GM10266 (cell line): ENCODE data around the gene OR4M2.
"Not testable (repeated sequence)": the region's sequence is repeated elsewhere in the genome, so short reads cannot be mapped to it uniquely, and the experiment has no call there.

Source experiments
- DNase-seq: peaks from one replicate; pipeline ENCODE4 v3.0.0; 2012; ENCODE audit errors: extremely low spot score

Gene OR4M2, protein sequence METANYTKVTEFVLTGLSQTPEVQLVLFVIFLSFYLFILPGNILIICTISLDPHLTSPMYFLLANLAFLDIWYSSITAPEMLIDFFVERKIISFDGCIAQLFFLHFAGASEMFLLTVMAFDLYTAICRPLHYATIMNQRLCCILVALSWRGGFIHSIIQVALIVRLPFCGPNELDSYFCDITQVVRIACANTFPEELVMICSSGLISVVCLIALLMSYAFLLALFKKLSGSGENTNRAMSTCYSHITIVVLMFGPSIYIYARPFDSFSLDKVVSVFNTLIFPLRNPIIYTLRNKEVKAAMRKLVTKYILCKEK

DNA sequence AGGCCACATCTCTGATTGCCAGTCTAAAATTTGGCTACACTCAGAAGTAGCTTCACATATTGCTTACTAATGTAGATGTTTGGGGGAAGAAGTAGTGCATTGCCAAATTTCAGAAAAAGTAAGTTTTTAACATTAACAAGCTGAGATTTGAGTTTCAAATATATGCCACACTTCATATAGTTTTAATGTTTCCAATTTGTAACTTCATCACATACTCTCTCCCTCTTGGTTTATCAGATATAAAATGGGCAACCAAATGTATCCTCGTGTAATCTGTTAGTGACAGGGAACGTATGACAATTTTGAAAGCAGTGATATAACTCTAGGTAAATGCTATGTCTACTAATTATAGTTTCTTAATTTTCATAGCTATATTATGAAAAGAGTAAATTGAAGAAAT is at the start of gene OR4M2:
TSS of gene OR4M2 (plus strand) at position 301 of the 400 bp plus-strand sequence. CDS start at position 399, 98 bp downstream.
- not testable (repeated sequence) for DNase-seq

DNA sequence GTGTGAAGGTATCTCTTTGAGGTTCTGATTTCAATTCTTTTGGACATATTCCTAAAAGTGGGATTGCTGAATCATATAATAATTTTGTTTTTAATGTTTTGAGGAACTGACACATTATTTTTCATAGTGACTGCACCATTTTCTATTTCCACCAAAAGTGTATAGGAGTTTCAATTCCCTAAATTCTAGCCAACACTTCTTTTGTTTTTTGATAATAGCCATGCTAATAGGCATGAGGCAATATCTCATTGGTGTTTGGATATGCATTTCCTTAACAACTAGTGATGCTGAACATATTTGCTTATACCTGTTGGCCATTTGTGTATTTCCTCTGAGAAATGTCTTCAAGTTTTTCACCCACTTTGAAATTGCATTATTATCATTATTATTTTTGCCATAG is 11.1 kb upstream of the OR4M2 start:
- DNase-seq: not testable (repeated sequence)

DNA sequence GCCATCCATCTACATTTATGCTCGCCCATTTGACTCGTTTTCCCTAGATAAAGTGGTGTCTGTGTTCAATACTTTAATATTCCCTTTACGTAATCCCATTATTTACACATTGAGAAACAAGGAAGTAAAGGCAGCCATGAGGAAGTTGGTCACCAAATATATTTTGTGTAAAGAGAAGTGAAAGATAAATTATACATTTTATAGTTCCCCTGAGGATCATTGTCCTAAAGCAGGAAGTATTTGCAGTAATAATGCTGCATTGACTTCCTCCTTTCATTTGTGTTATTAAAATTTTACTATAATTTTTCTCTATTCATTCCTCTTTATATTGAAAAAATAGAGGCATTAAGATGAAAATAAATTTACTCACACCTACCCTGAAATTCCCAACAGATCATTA is 1.1 kb downstream of the OR4M2 start:
- not testable (repeated sequence) for DNase-seq

DNA sequence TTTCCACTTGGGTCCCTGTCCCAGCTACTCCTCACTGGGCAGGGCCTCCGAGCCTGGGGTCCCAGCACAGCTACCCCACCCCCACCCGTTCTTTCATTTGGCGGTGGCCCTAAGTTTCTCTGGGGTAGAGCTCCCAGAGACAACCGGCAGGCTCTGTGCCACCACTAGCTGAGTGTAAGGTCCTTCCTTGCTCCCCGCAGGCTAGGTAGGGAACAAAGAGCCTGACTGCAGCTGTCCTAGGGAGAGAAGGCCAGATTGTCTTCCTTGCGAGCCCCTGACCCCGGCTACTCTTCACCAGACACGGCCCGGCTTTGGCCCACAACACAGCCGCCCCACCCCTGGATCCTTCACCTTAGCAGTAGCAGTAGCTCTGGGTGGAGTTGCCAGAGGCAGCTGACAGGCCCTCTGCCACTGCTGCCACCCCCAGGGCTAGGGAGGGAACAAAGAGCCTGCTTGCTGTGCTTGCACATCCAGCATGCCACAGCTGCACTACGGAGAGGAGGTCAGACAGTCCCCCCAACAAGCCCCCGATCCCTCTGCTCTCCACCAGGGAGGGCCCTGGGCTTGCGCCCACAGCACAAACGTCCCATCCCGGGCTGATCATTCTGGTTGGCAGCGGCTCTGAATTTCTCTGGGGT is 18.4 kb downstream of the OR4M2 start:
- not testable (repeated sequence) for DNase-seq

DNA sequence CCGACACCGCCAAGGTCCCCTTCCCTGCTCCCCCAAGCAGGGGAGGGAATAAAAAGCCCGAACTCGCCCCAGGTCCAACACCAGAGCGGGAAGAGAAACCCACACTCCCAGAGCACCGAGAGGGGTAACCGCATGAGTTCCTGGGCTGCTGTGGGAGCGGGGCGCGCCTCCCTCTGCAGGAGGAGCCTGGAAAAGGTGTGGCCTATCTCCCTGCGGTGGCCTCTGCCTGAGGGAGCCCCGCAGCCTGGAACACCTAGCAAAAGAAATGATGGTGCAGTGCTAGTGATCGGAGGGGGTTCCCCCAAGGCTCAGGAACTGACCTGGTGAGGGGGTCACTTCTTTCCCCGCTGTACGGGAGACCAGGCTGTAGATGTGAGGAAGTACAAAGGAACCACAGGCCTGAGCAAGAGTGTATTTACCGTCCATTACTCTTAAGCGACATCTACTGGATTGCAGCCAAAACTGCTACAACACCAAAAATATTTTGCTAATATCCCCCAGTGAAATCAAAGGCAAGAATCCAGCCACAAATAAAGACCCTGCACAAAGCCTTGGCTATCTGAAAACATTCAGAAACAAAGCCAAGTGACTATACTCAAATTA is 19.1 kb downstream of the OR4M2 start:
- DNase-seq: not testable (repeated sequence)

DNA sequence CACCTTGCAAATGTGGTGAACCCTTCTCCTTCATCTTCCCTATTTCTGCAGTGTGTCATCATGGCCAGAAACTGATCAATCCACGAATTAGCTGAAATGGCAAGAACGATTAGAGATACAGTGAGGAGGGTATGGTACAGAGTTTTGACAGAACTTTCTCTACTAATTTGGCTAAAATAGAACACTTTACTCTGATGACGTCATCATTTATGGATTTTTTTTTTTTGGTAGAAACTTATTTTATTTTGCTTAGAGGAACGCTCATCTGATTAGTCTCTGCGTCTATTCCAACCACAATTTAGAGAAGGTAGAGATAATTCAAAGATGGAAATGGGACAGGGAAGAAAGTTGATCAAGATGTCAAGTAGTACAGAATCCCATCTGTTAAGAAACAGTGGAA is 41.7 kb downstream of the OR4M2 start:
- not testable (repeated sequence) for DNase-seq
